ENCODE results near the gene DENND2A. TPM values are rescaled to one million over a fixed set of nuclear protein-coding genes. Genes with fewer than 3 reads are reported as not detected.

DENND2A gene
- total and polyA plus RNA-seq, 11 donors = 4.6 to 17.9 (median 10.0) TPM

GRCh38 chr7:140479739-140480084 is 160.9 kb downstream of the DENND2A start:
- Histone ChIP-seq H3K4me3 (peak overlapping the region; percentile 68 to 100 (median 94)), H3K27me3 (no peaks in the 10 kb centered on the region), H3K27ac (peak overlapping the region in 10 of 12 donors; percentile 73 to 91 (median 84)), H3K36me3 (no peaks in the 10 kb centered on the region), H3K9me3 (no peaks in the 10 kb centered on the region), H3K4me1 (peaks cover 0 to 33% (median 22%) of the 10 kb centered on the region in 12 donors)
- TF ChIP-seq, protein P1, sequence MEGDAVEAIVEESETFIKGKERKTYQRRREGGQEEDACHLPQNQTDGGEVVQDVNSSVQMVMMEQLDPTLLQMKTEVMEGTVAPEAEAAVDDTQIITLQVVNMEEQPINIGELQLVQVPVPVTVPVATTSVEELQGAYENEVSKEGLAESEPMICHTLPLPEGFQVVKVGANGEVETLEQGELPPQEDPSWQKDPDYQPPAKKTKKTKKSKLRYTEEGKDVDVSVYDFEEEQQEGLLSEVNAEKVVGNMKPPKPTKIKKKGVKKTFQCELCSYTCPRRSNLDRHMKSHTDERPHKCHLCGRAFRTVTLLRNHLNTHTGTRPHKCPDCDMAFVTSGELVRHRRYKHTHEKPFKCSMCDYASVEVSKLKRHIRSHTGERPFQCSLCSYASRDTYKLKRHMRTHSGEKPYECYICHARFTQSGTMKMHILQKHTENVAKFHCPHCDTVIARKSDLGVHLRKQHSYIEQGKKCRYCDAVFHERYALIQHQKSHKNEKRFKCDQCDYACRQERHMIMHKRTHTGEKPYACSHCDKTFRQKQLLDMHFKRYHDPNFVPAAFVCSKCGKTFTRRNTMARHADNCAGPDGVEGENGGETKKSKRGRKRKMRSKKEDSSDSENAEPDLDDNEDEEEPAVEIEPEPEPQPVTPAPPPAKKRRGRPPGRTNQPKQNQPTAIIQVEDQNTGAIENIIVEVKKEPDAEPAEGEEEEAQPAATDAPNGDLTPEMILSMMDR (IDR thresholded peaks at IDR 0.05) = no peak
- TF ChIP-seq POLR2A (IDR thresholded peaks at IDR 0.05) = no peak
- intact Hi-C loops (cut with DNase I) = loop anchor here in 7 of 10 donors (1.0 to 10.0 kb wide), 6 partner anchors 38 to 178 kb away; no protein-coding TSS in a partner anchor
- no peak for DNase-seq
- no peak for ATAC-seq
- WGBS, 4 donors = 0 to 9% (median 3%) methylated on average over 2 of the region's 2 CpGs

DNA sequence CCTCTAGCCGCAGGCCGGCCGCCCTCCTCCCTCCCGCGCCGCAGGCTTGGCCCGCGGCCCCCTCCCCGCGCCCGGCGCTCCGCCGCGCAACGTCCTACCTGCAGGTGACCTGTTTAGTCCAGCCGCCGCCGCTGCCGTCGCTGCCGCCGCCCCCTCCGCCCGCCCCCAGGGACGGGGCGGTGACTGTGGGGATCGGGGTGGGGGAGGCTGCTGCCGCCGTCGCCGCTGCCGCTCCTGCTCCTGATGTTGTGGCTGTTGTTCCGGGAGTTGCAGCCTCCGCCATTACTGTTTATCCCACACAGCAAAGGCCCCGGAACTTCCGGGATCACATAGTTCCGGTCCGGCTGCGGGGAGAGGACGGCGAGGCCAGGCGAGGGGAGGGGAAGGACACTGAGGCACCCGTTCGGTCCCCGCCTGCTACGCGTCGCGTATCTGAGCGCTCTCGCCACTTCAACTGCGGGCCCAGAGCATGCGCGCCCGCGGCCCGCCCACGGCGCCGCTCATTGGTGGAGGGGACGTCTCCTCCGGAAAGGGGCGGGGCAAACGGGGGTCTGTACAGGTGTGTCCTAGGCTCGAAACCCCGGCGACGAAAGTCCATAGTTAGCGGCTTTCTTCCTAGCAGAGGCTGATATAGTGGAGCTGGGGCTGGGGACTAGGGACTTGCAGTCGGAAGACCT is 161.4 kb downstream of the DENND2A start, which contains the start of gene MKRN1:
Gene MKRN1, minus strand, starts transcription at position 444 of the 677 bp plus-strand sequence. Its CDS starts 161 bp downstream, at position 283.
- peak within 1 kb of the TSS; percentile 73 to 91 (median 84) for H3K27ac ChIP-seq
- peak in 1 of 2 donors; percentile 84 for TF ChIP-seq POLR2A (IDR thresholded peaks at IDR 0.05)
- TF ChIP-seq, protein P1 (IDR thresholded peaks at IDR 0.05) = no peak
- no peaks in the 10 kb centered on the region for H3K9me3 ChIP-seq
- H3K36me3 ChIP-seq = no peaks in the 10 kb centered on the region
- H3K27me3 ChIP-seq = no peaks in the 10 kb centered on the region
- intact Hi-C loops (cut with DNase I) = loop anchor here in 7 of 10 donors (1.0 to 10.0 kb wide), 6 partner anchors 38 to 178 kb away; no protein-coding TSS in a partner anchor
- H3K4me1 ChIP-seq = peaks cover 0 to 33% (median 22%) of the 10 kb centered on the region in 12 donors
- peak within 1 kb of the TSS; percentile 68 to 100 (median 94) for H3K4me3 ChIP-seq
- WGBS, 4 donors = 0 to 1% (median 1%) methylated on average over 29 to 71 of the region's 71 CpGs
- ATAC-seq = peak; percentile 98 to 99 (median 99)
- DNase-seq = peak; percentile 93 to 97 (median 96)

- intact Hi-C loops (cut with DNase I) = loop anchor here in 7 of 10 donors (1.0 to 10.0 kb wide), 6 partner anchors 39 to 179 kb away; no protein-coding TSS in a partner anchor
- peak in 3 of 4 donors; percentile 23 to 46 (median 46) for ATAC-seq
- TF ChIP-seq, protein P1 (IDR thresholded peaks at IDR 0.05) = no peak
- TF ChIP-seq POLR2A (IDR thresholded peaks at IDR 0.05) = no peak
- DNase-seq = peak; percentile 17 to 71 (median 37)
- Histone ChIP-seq H3K27me3 (no peaks in the 10 kb centered on the region), H3K9me3 (no peaks in the 10 kb centered on the region), H3K27ac (peak overlapping the region; percentile 73 to 91 (median 84)), H3K4me3 (peak overlapping the region; percentile 68 to 100 (median 94)), H3K4me1 (peaks cover 0 to 33% (median 22%) of the 10 kb centered on the region in 12 donors), H3K36me3 (no peaks in the 10 kb centered on the region)
- WGBS, 4 donors = 0 to 1% (median 1%) methylated on average over 31 to 69 of the region's 69 CpGs
Observed at GRCh38 chr7:140478246-140479061, 162.2 kb downstream of the DENND2A start.
